ENCODE measurements around the gene AGBL1.

The AGBL1 gene

GRCh38 chr15:86165265-86166211 is 85.9 kb downstream of the AGBL1 start:
- DNase-seq: no peak

GRCh38 chr15:86167841-86168240 is 88.2 kb downstream of the AGBL1 start:
- no peak for DNase-seq

- no peak for DNase-seq
Measured at GRCh38 chr15:86178845-86179244, 99.2 kb downstream of the AGBL1 start.

- DNase-seq: no peak
Measured at GRCh38 chr15:86183596-86184491, 104.2 kb downstream of the AGBL1 start.

- no peak for DNase-seq
Measured at GRCh38 chr15:86193716-86194380, 114.2 kb downstream of the AGBL1 start.

- no peak for DNase-seq
Measured at GRCh38 chr15:86197770-86198169, 118.1 kb downstream of the AGBL1 start.

GRCh38 chr15:86199467-86200145 is 119.9 kb downstream of the AGBL1 start:
- DNase-seq: no peak

- DNase-seq: no peak
Measured at GRCh38 chr15:86201313-86202008, 121.8 kb downstream of the AGBL1 start.

- DNase-seq: no peak
Measured at GRCh38 chr15:86203462-86203861, 123.8 kb downstream of the AGBL1 start.

- no peak for DNase-seq
Measured at GRCh38 chr15:86205096-86205495, 125.4 kb downstream of the AGBL1 start.

GRCh38 chr15:86213420-86213819 is 133.7 kb downstream of the AGBL1 start:
- no peak for DNase-seq

GRCh38 chr15:86213888-86214287 is 134.2 kb downstream of the AGBL1 start:
- DNase-seq: no peak

- no peak for DNase-seq
Measured at GRCh38 chr15:86221119-86221518, 141.4 kb downstream of the AGBL1 start.

GRCh38 chr15:86229306-86229705 is 149.6 kb downstream of the AGBL1 start:
- DNase-seq: no peak

- no peak for DNase-seq
Measured at GRCh38 chr15:86229936-86230335, 150.3 kb downstream of the AGBL1 start.

GRCh38 chr15:86231864-86232721 is 152.4 kb downstream of the AGBL1 start:
- DNase-seq: peak; percentile 13

GRCh38 chr15:86235667-86236066 is 156.0 kb downstream of the AGBL1 start:
- DNase-seq: no peak

GRCh38 chr15:86236356-86237110 is 156.9 kb downstream of the AGBL1 start:
- DNase-seq: no peak

GRCh38 chr15:86237111-86237500 is 157.4 kb downstream of the AGBL1 start:
- DNase-seq: no peak
